Testis (tissue), 3 donors: ENCODE results near the gene ATPAF2. TPM values are rescaled to one million over a fixed set of nuclear protein-coding genes. Genes with fewer than 3 reads are reported as not detected.

Experiments
- DNase-seq: peaks from one replicate; pipeline ENCODE4 v3.0.0-alpha.2; 2019
- H3K27ac ChIP-seq, 2 donors: fragments of 200-600 bp; sonication (generic); one replicate each; pipeline ENCODE4 v1.5.1; 2019
- H3K27me3 ChIP-seq: fragments of 200-600 bp; sonication (generic); one replicate; pipeline ENCODE4 v1.5.1; 2019
- H3K36me3 ChIP-seq: fragments of 200-600 bp; sonication (generic); one replicate; pipeline ENCODE4 v1.5.1; 2017; ENCODE audit warnings: low read depth; ENCODE audit errors: missing control alignments
- H3K4me1 ChIP-seq: fragments of 200-600 bp; sonication (generic); one replicate; pipeline ENCODE4 v1.5.1; 2019
- H3K4me3 ChIP-seq, 2 donors: fragments of 200-600 bp; sonication (generic); one replicate each; pipeline ENCODE4 v1.5.1; 2017 to 2019
- H3K9me3 ChIP-seq: fragments of 200-600 bp; sonication (generic); one replicate; pipeline ENCODE4 v1.5.1; 2017
- CTCF ChIP-seq, 3 experiments: fragments of 450-650 bp in 2 of 3; fragments of 200-600 bp in 1 of 3; sonication (generic) in 1 of 3; IDR thresholded peaks; one replicate each; pipeline ENCODE4 v1.5.1; 2016 to 2019; ENCODE audit warnings: antibody characterized with exemption in 3 of 3, mild to moderate bottlenecking in 2 of 3, moderate library complexity in 1 of 3
- POLR2A ChIP-seq: fragments of 450-650 bp; IDR thresholded peaks from one replicate; pipeline ENCODE4 v1.6.1; 2017; ENCODE audit warnings: antibody characterized with exemption, mild to moderate bottlenecking, moderate library complexity
- WGBS, 2 donors: methylation state at CpG; one replicate each; pipeline ENCODE4 v1.1.5; 2018; 5-methylcytosine and 5-hydroxymethylcytosine counted together
- intact Hi-C: fragments of 100-400 bp; cut with DNase I; formaldehyde crosslinking; loops from one replicate; pipeline ENCODE4 v1.15.1; 2023; ENCODE audit warnings: low total_unique reads
- polyA plus RNA-seq: library from polyadenylated mRNA; stranded (reverse); fragments of 350-450 nt; fragmentation: Illumina TruSeq; extraction: RNeasy Lipid Tissue Mini Kit (QIAGEN cat#74804); gene quantifications from one replicate; pipeline ENCODE4 v1.2.3, GENCODE V29; 2014; ENCODE audit warnings: low read depth, low replicate concordance; ENCODE audit not compliant: insufficient read depth
- total RNA-seq, 2 donors: library from RNA; depleted of rRNA; stranded (reverse); fragments of >200 nt; gene quantifications; one replicate each; pipeline ENCODE4 v1.2.3, GENCODE V29; 2016

ATPAF2 gene
- total and polyA plus RNA-seq, 3 donors from 2014 or later, result 42.6 to 63.3 (median 59.9) TPM

DNA sequence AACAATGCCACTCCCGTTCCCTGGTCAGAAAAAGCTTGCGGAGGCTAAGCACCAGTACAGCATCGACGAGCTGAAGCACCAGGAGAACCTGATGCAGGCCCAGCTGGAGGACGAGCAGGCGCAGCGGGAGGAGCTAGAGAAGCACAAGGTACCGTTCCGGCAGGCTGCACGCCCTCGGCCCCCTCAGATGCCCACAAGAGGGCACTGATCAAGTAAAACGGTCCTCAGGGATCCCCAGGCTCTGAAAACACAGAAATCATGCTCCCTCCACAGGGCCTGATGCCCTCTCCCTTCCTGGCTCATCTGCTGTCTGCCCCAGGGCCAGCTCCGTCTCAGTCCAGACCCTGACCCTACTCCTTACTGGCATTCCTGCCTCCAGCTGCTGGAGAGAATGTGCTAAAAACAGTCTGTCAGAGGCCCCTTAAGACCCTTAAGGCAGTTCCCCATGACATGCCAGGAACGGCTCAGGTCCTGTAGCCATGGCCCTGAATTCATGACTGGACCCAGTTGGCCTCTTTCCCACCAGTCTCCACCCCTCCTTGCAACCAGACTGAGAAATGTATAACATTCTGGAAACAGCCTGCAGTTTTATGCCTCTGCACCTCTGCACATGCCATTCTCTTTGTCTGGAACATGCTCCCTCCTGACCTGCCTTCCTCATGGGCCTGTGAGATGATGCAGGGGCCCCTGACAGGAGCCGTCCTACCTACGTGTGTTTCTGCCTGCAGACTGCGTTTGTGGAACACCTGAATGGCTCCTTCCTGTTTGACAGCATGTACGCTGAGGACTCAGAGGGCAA, 44.5 kb downstream of the ATPAF2 start:
- Histone ChIP-seq H3K27me3 (no peaks in the 10 kb centered on the region), H3K4me3 (no peak overlapping the region), H3K4me1 (no peaks in the 10 kb centered on the region), H3K36me3 (no peaks in the 10 kb centered on the region), H3K9me3 (no peaks in the 10 kb centered on the region), H3K27ac (no peak overlapping the region)
- peak; percentile 70 for DNase-seq
- intact Hi-C loops, result no loop called here
- no peak for TF ChIP-seq POLR2A
- TF ChIP-seq CTCF (IDR thresholded peaks at IDR 0.05), result peak in 1 of 3 experiments; percentile 27
- WGBS, 2 donors, result 58 to 85% methylated on average over 18 of the region's 18 CpGs

DNA sequence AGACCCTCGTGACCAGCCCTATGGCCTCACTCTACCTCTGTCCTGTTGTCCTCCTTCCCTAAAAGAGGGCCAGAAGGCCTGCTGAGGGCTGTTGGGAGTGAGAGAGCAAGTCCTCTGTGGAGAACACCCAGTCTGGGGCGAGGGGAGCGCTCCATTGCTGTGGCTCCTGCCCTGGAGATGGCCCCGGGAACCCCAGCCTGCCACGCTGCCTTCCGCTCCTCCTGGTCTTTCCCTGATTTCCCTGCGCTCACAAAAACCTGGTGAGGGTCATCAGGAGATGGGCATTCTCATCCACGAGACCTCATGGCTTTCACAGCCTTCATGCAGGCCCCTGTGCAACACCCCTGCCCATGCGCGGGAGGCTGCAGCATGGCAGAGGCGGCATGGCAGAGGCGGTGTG, 45.1 kb downstream of the ATPAF2 start:
- H3K9me3 ChIP-seq, result no peaks in the 10 kb centered on the region
- intact Hi-C loops, result no loop called here
- no peaks in the 10 kb centered on the region for H3K4me1 ChIP-seq
- H3K36me3 ChIP-seq, result no peaks in the 10 kb centered on the region
- no peaks in the 10 kb centered on the region for H3K27me3 ChIP-seq
- no peak overlapping the region for H3K4me3 ChIP-seq
- DNase-seq, result no peak
- H3K27ac ChIP-seq, result no peak overlapping the region
- TF ChIP-seq POLR2A, result no peak
- TF ChIP-seq CTCF (IDR thresholded peaks at IDR 0.05), result no peak
- 95 to 96% methylated on average over 10 to 12 of the region's 12 CpGs for WGBS, 2 donors

DNA sequence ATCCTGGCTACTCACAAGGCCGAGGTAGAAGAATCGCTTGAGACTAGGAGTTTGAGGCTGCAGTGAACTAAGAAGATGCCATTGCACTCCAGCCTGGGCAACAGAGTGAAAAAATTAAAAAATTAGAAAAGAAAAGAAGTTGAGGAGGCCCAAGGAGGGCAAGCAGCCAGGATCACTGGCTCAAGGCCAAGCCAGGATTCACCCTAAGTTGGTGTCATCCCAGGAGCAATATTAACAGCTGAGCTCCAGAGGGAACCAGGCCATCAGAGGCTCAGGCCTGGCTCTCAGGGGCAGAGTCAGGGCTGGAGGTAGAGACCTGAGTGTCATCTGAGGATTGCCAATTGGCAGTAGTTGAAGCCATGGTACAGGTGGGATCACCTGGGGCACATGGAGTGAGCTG, 45.6 kb downstream of the ATPAF2 start:
- H3K27me3 ChIP-seq, result no peaks in the 10 kb centered on the region
- H3K27ac ChIP-seq, result no peak overlapping the region
- intact Hi-C loops, result no loop called here
- no peak for DNase-seq
- no peak overlapping the region for H3K4me3 ChIP-seq
- no peak for TF ChIP-seq CTCF (IDR thresholded peaks at IDR 0.05)
- no peak for TF ChIP-seq POLR2A
- no peaks in the 10 kb centered on the region for H3K36me3 ChIP-seq
- WGBS, 2 donors, result 87 to 92% methylated on average over 2 of the region's 2 CpGs
- H3K9me3 ChIP-seq, result no peaks in the 10 kb centered on the region
- no peaks in the 10 kb centered on the region for H3K4me1 ChIP-seq

DNA sequence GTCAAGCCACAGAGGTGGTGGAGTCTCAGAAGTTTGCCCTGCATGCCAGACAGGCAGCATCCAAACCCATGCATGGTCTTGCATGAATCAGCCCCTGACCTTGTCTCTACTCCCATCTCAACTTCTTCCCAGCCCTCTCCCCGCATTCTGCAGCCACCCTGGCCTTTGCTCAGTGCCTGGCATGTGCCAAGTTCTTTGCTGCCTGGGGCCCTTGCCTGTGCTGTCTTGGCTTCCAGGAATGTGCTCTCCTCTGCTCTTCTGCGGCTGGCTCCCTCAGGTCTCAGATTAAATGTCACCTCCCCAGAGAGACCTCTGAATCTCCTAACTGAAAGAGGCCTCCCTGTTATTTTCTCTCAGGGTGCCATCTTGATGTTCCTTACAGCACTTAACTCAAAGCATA, 48.7 kb downstream of the ATPAF2 start:
- no peak for TF ChIP-seq CTCF (IDR thresholded peaks at IDR 0.05)
- TF ChIP-seq POLR2A, result no peak
- Histone ChIP-seq H3K9me3 (no peaks in the 10 kb centered on the region), H3K4me1 (no peaks in the 10 kb centered on the region), H3K27ac (no peak overlapping the region), H3K27me3 (no peaks in the 10 kb centered on the region), H3K4me3 (no peak overlapping the region), H3K36me3 (no peaks in the 10 kb centered on the region)
- intact Hi-C loops, result no loop called here
- no peak for DNase-seq
- WGBS, 2 donors, result 72 to 80% methylated on average over 2 of the region's 2 CpGs

- WGBS, 2 donors, result 74 to 83% methylated on average over 8 to 10 of the region's 10 CpGs
- Histone ChIP-seq H3K4me3 (no peak overlapping the region), H3K9me3 (no peaks in the 10 kb centered on the region), H3K27ac (no peak overlapping the region), H3K27me3 (no peaks in the 10 kb centered on the region), H3K4me1 (no peaks in the 10 kb centered on the region), H3K36me3 (no peaks in the 10 kb centered on the region)
- DNase-seq, result no peak
- intact Hi-C loops, result no loop called here
- no peak for TF ChIP-seq POLR2A
- no peak for TF ChIP-seq CTCF (IDR thresholded peaks at IDR 0.05)
These were observed 49.4 kb downstream of the ATPAF2 start for GRCh38 chr17:17989618-17990017.
